ENCODE results near the gene RFC4. TPM values are rescaled to one million over a fixed set of nuclear protein-coding genes. Genes with fewer than 3 reads are reported as not detected.

RFC4 gene
- total and polyA plus RNA-seq, 2 of the 13 experiments (the other 11 are each of a cell fraction or from before 2014, with no cell fraction given): 18.5 to 103 TPM

DNA sequence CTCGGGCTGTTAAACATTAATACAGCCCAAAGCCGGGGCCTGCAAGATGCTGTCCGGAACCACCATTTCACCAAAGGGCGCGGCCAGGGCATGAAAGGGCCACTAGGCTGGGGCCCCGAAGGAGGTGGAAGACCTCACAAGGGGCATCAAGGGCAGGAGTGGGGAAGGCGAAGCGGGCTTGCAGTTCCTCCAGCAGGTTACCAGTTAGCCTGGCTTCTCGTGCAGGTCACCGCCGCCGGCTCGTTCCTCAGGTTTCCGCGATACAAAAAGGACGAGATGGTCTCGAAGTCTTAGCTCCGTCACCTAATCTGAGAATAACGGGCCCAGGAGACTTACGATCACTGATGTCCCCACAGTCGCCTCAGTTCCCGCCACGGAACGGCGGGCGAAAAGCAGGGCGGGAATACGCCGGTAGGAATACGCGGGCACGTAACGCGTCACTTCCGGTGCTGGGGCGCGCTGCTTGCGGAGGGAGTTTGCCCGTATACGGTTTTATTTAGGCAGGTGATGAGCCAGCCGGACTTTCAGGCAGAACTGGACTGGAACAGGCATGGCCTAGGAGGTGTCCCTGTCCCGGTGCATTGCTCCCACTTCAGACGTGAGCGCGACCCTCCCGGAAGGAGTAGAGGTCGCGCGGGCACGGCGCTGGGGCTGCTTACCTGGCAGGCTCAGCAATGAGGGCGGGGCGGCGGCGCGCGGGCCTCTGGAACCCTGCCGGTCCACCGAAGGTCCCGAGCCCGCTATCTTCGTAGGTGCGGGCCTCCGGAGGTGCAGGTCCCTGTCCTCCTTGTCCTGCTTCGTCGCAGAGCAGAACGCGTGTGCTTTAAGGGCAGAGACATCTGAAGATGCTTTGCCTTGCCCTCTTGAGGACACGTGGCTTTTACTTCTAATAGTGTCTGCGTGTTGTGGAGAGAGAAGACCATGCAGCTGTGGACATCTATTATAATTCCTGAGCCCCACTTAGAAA lies at the start of gene RFC4 (continued):
- no peak for TF ChIP-seq HNF1A (IDR thresholded peaks at IDR 0.05; ENCODE audit: low read depth)
- TF ChIP-seq HNF1A (CRISPR knock-in tag; IDR thresholded peaks at IDR 0.05; ENCODE audit: borderline replicate concordance): peak; percentile 82
- TF ChIP-seq, protein P1, sequence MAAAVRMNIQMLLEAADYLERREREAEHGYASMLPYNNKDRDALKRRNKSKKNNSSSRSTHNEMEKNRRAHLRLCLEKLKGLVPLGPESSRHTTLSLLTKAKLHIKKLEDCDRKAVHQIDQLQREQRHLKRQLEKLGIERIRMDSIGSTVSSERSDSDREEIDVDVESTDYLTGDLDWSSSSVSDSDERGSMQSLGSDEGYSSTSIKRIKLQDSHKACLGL (CRISPR knock-in tag; IDR thresholded peaks at IDR 0.05): peak; percentile 96
- TF ChIP-seq ZFP36L2 (CRISPR knock-in tag; IDR thresholded peaks at IDR 0.05): no peak
- TF ChIP-seq ZNF414 (CRISPR knock-in tag; IDR thresholded peaks at IDR 0.05): peak; percentile 67; the same call in 1 of the 2 replicates
- TF ChIP-seq ZNF792 (CRISPR knock-in tag; IDR thresholded peaks at IDR 0.05): peak; percentile 77; the same call in 1 of the 2 replicates
- no peak for TF ChIP-seq PRDM15 (CRISPR knock-in tag; IDR thresholded peaks at IDR 0.05)
- no peak for TF ChIP-seq MEIS2 (CRISPR knock-in tag; IDR thresholded peaks at IDR 0.05)
- peak; percentile 86; the same call in 1 of the 2 replicates for TF ChIP-seq SIN3A (IDR thresholded peaks at IDR 0.05; ENCODE audit: borderline replicate concordance, low read depth, low read length)
- peak; percentile 82 for TF ChIP-seq SIN3B (IDR thresholded peaks at IDR 0.05; ENCODE audit: low read length)
- no peak for TF ChIP-seq SOX13 (IDR thresholded peaks at IDR 0.05)
- TF ChIP-seq SOX13 (CRISPR knock-in tag; conservative IDR thresholded peaks at IDR 0.05 in 1 of 2, IDR thresholded peaks at IDR 0.05 in 1 of 2): peak in 1 of 2 experiments; percentile 44; a peak in 2 of 4 replicates
- peak; percentile 79; the same call in 1 of the 2 replicates for TF ChIP-seq ZNF512B (CRISPR knock-in tag; IDR thresholded peaks at IDR 0.05; ENCODE audit: borderline replicate concordance)
- no peak; the same call in 1 of the 2 replicates for TF ChIP-seq NCOA1 (CRISPR knock-in tag; IDR thresholded peaks at IDR 0.05)
- peak; percentile 84 for TF ChIP-seq ZFP90 (CRISPR knock-in tag; IDR thresholded peaks at IDR 0.05; ENCODE audit: borderline replicate concordance)
- peak; percentile 27; the same call in 1 of the 2 replicates for TF ChIP-seq ZNF615 (CRISPR knock-in tag; IDR thresholded peaks at IDR 0.05; ENCODE audit: borderline replicate concordance)

Data from HepG2 (cell line).